ENCODE data around the gene NFE2L1.

- no peak for TF ChIP-seq GATA2 (IDR thresholded peaks at IDR 0.05; ENCODE audit: low read depth, low read length)
- no peak for TF ChIP-seq GATA3 (IDR thresholded peaks at IDR 0.05; ENCODE audit: low read depth, low read length)
Observed at GRCh38 chr17:48071654-48072053, 23.5 kb downstream of the NFE2L1 start.
